Lower lobe of right lung (tissue), 2 donors: ENCODE measurements around the gene RBBP8NL. TPM values are rescaled to one million over a fixed set of nuclear protein-coding genes. Genes with fewer than 3 reads are reported as not detected.

Experiments
- ATAC-seq, 2 donors: fragments of 200-7000 bp; cut with Tn5 transposase; one replicate each; pipeline ENCODE4 v1.9.1; 2020 to 2022; ENCODE audit warnings: mild to moderate bottlenecking in 2 of 2, moderate library complexity in 2 of 2
- DNase-seq: peaks from one replicate; pipeline ENCODE4 v3.0.0-alpha.2; 2020
- H3K27ac ChIP-seq: fragments of 200-600 bp; one replicate; pipeline ENCODE4 v1.8.0; 2022
- H3K27me3 ChIP-seq: fragments of 200-600 bp; one replicate; pipeline ENCODE4 v1.8.0; 2022; ENCODE audit warnings: low read depth
- H3K36me3 ChIP-seq: fragments of 200-600 bp; one replicate; pipeline ENCODE4 v1.8.0; 2022; ENCODE audit warnings: mild to moderate bottlenecking
- H3K4me1 ChIP-seq: fragments of 200-600 bp; one replicate; pipeline ENCODE4 v1.8.0; 2022
- H3K4me3 ChIP-seq: fragments of 200-600 bp; one replicate; pipeline ENCODE4 v1.8.0; 2022; ENCODE audit warnings: mild to moderate bottlenecking
- H3K9me3 ChIP-seq: fragments of 200-600 bp; one replicate; pipeline ENCODE4 v1.8.0; 2022
- intact Hi-C: fragments of 100-400 bp; cut with DNase I; formaldehyde crosslinking; loops from one replicate; pipeline ENCODE4 v1.11.0; 2022
- total RNA-seq: library from RNA; stranded (reverse); fragmentation: NEBNext Ultra II Directional; extraction: Animal tissue kit (Norgen Biotek cat#: 25700); gene quantifications from one replicate; pipeline ENCODE4 v1.2.1, GENCODE V29; 2021
- TF ChIP-seq, protein P1 (sequence below): fragments of 200-600 bp; IDR thresholded peaks from one replicate; pipeline ENCODE4 v1.8.0; 2022; ENCODE audit warnings: antibody characterized with exemption, mild to moderate bottlenecking
- donor health status: DM: no; HTN: yes; CAD: no; lungs with severe emphysema.

The RBBP8NL gene
- total RNA-seq, 1 donor from 2014 or later: 2.0 TPM

DNA sequence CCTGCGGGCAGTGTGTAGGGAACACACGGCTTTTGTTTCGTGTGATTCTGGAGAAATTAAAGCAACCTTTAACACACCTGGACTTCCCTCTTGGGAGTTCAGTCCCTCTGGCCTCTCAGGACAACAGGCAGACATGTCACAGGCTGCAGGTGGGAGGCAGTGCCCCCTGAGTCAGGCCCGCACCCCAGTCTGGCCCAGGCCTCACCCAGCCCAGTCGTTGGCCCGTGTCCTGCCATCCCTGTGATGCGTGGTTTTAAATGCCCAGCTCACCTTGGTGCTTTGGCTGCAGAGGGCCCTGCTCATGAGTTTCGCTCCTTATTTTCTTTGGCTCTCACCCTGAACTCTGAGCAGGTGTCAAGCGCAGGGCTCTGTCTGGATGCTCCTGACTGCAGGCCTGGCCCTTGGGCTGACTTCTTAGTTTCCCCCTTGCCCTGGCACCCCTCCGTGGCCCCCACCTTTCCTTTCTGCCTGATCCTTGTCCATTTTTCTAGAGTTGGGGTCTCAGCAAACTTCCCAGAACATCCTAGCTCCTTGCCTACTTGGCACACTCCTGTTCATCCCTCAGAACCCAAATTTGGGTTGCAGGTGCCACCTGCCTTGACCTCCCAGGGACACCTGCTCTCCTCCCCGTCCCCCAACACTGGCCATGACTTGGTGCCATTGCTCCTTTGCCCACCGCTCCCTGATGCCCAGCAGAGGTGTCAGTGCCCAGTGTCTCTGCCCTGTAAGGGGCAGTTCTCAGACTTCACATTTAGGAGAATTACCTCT is 18.1 kb downstream of the RBBP8NL start:
- TF ChIP-seq, protein P1, sequence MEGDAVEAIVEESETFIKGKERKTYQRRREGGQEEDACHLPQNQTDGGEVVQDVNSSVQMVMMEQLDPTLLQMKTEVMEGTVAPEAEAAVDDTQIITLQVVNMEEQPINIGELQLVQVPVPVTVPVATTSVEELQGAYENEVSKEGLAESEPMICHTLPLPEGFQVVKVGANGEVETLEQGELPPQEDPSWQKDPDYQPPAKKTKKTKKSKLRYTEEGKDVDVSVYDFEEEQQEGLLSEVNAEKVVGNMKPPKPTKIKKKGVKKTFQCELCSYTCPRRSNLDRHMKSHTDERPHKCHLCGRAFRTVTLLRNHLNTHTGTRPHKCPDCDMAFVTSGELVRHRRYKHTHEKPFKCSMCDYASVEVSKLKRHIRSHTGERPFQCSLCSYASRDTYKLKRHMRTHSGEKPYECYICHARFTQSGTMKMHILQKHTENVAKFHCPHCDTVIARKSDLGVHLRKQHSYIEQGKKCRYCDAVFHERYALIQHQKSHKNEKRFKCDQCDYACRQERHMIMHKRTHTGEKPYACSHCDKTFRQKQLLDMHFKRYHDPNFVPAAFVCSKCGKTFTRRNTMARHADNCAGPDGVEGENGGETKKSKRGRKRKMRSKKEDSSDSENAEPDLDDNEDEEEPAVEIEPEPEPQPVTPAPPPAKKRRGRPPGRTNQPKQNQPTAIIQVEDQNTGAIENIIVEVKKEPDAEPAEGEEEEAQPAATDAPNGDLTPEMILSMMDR: no peak
- no peak overlapping the region for H3K27ac ChIP-seq
- intact Hi-C loops: no loop called here
- no peaks in the 10 kb centered on the region for H3K9me3 ChIP-seq
- no peaks in the 10 kb centered on the region for H3K27me3 ChIP-seq
- no peaks in the 10 kb centered on the region for H3K36me3 ChIP-seq
- no peak for DNase-seq
- peaks cover 34% of the 10 kb centered on the region for H3K4me1 ChIP-seq
- H3K4me3 ChIP-seq: no peak overlapping the region
- ATAC-seq: no peak

DNA sequence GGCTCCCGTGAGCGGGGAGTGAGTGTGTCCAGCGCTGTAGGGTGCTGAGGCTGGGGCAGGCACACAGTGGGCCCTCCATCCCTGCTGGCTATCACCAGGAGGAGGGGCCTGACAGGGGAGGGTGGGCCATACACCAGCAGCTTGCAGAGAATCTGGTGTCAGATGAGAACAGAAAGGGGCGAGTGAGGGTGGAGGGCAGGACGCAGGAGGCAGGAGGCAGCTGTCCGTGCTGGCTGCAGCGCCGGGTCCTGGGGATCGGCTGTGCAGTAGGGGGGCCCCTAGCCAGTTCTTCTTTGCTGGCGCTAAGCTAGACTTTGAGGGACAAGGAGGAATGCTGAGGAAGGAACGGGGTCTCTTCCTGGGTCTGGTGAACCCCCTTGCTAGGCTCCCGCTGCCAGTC is 18.7 kb downstream of the RBBP8NL start:
- Histone ChIP-seq H3K36me3 (no peaks in the 10 kb centered on the region), H3K27ac (no peak overlapping the region), H3K27me3 (no peaks in the 10 kb centered on the region), H3K4me1 (peaks cover 34% of the 10 kb centered on the region), H3K4me3 (no peak overlapping the region), H3K9me3 (no peaks in the 10 kb centered on the region)
- ATAC-seq (no peak), DNase-seq (no peak)
- intact Hi-C loops: no loop called here
- TF ChIP-seq, protein P1: no peak

DNA sequence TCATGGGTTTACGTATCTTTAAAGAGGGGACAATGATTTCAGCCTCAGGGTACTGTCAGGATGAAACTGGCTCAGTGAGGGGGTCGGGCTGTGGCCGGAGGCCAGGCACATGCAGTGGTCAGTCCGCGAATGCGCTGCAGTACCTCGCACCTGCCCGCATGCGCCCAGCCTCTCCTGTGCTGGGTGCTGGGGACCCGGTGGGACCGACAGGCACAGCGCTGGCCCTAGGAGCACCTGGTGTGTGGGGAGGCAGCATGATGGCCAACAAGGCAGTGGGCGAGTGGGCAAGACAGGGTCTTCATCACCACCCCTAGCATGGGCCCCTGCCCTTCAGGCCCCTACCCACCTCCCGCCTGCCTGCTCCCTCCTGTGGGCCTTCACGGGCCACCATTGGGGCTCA is 19.3 kb downstream of the RBBP8NL start:
- intact Hi-C loops: no loop called here
- H3K4me1 ChIP-seq: peaks cover 34% of the 10 kb centered on the region
- no peak for DNase-seq
- H3K27me3 ChIP-seq: no peaks in the 10 kb centered on the region
- TF ChIP-seq, protein P1: no peak
- H3K4me3 ChIP-seq: no peak overlapping the region
- H3K36me3 ChIP-seq: no peaks in the 10 kb centered on the region
- no peak overlapping the region for H3K27ac ChIP-seq
- no peaks in the 10 kb centered on the region for H3K9me3 ChIP-seq
- ATAC-seq: no peak

DNA sequence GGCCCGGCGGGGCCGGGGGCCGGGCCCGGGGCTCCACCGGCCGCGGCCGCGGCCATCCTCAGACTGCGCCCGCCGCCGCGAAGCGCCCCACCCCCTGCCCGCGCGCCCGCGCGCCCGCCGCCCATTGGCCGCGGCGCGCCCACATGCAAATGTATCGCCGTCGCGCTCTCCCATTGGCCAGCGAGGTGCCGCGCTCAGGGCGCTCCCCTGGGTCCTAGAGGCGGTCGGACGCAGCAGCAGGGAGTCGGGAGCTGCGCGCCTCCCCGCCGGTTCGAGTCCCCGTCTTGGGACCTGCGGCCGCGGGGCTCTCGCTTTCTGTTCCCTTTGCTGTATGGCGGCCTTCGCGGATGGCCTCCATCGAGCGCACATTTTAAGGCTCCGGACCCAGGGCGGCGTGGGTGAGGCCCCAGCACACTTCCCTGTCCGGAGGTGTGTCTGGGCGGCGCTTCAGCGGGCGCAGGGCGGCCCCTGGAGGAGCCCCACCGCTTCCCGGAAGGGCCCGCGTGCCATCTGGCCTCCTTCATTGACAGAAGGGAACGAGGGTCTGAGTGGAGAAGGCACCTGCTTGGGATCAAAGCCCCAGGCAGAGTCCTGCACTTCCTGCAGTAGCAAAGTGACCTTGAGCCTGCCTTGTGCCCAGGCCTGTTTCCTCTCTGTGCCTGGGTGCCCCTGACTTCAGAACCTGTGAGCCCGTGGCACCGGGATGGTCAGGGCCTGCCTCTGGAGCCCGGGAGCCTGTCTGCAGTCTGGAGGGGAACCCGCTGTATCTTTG is 19.9 kb downstream of the RBBP8NL start, which contains the start of gene CABLES2:
Gene CABLES2, minus strand, starts transcription at position 65 of the 772 bp plus-strand sequence. Its CDS starts 9 bp downstream, at position 56.
- peak; percentile 94 to 95 for ATAC-seq
- peak; percentile 96 for DNase-seq
- H3K9me3 ChIP-seq: no peaks in the 10 kb centered on the region
- H3K4me3 ChIP-seq: peak within 1 kb of the TSS; percentile 70
- H3K27ac ChIP-seq: peak within 1 kb of the TSS; percentile 63
- peaks cover 34% of the 10 kb centered on the region for H3K4me1 ChIP-seq
- TF ChIP-seq, protein P1: peak; percentile 38
- intact Hi-C loops: no loop called here
- H3K27me3 ChIP-seq: no peaks in the 10 kb centered on the region
- H3K36me3 ChIP-seq: peaks cover 6% of the 10 kb centered on the region

DNA sequence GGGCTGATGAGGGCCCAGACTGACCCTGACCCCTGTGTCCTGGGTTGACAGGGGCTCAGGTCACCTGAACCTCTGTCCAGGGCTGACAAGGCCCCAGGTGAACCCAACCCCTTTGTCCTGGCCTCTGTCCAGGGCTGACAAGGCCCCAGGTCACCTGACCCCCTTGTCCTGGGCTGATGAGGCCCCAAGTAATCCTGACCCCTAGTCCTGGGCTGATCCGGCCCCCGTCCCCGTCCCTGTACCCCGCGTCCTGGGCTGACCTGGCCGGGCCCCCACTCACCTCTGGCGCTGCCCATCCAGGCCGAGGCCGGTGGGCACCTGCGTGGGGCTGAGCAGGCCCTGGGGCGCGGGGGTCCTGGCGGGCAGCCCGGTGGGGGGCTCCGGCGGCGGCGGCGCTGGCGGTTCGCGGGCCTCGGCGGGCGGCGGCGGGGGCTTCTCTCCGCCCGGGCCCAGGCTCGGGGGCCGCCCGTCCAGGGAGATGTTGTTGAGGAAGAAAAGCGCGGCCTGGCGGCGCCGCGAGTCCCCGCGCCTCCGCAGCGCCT is 20.6 kb downstream of the RBBP8NL start:
- Histone ChIP-seq H3K27ac (peak overlapping the region; percentile 49), H3K4me3 (peak overlapping the region; percentile 70), H3K27me3 (no peaks in the 10 kb centered on the region), H3K36me3 (peaks cover 6% of the 10 kb centered on the region), H3K4me1 (peaks cover 34% of the 10 kb centered on the region), H3K9me3 (no peaks in the 10 kb centered on the region)
- no peak for ATAC-seq
- no peak for DNase-seq
- intact Hi-C loops: no loop called here
- TF ChIP-seq, protein P1: no peak
